Erythroblast (primary cell): Measurements from ENCODE around the gene LGALS9.

Experiments
- GATA1 ChIP-seq: IDR thresholded peaks from 2 replicates; pipeline ENCODE4 v1.6.1; 2011; ENCODE audit warnings: low read depth, mild to moderate bottlenecking, control low read depth, low read length, moderate library complexity
- POLR2A ChIP-seq: IDR thresholded peaks from 2 replicates; pipeline ENCODE4 v1.6.1; 2011; ENCODE audit warnings: mild to moderate bottlenecking, low read length

- TF ChIP-seq POLR2A (no peak), GATA1 (no peak)
Measured at GRCh38 chr17:27621536-27621935, 9.5 kb upstream of the LGALS9 start.
